Measurements from ENCODE around the gene SPAG16. TPM values are rescaled to one million over a fixed set of nuclear protein-coding genes. Genes with fewer than 3 reads are reported as not detected.

The SPAG16 gene
- total RNA-seq, 1 experiment from 2014 or later: 16.0 TPM

DNA sequence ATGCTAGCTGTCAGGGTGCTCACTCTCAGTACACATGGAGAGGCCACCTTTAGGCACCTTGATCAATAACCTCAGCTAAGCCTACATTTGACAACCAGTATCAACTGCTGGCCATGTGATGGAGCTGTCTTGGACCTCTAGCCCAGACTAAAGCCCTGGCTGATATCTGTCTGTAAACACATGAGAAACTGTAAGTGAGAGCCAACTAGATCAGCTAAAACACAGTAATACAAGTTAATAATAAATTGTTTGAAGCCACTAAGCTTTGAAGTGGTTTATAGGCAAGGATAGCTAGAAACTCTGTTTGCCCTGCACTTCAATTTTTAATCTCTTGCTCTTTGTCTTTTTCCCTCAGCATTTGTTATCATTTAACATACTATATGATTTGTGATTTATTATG, 407.1 kb downstream of the SPAG16 start:
- Mint-ChIP-seq H3K36me3 (peaks cover 17% of the 10 kb centered on the region), H3K4me3 (no peak overlapping the region), H3K4me1 (peaks cover 41% of the 10 kb centered on the region), H3K27ac (no peak overlapping the region), H3K27me3 (ENCODE audit: low read depth) (peaks cover 3% of the 10 kb centered on the region; the same call in 1 of the 2 replicates), H3K9me3 (peaks cover 20% of the 10 kb centered on the region)
- POLR2A ChIA-PET: no interaction called here
- no peak for DNase-seq (ENCODE audit: low spot score)
- ATAC-seq: no peak
- CTCF ChIA-PET: no interaction called here
- TF ChIP-seq FOXP1 (CRISPR knock-in tag; IDR thresholded peaks at IDR 0.05; ENCODE audit: borderline replicate concordance) (no peak), ZNF138 (CRISPR knock-in tag; conservative IDR thresholded peaks at IDR 0.05) (no peak), IRF2 (CRISPR knock-in tag; IDR thresholded peaks at IDR 0.05; ENCODE audit: borderline replicate concordance, low read depth) (no peak), ATF1 (CRISPR knock-in tag; IDR thresholded peaks at IDR 0.05) (no peak), TEAD1 (CRISPR knock-in tag; IDR thresholded peaks at IDR 0.05) (no peak), E2F1 (CRISPR knock-in tag; IDR thresholded peaks at IDR 0.05) (no peak), KAT7 (CRISPR knock-in tag; IDR thresholded peaks at IDR 0.05; ENCODE audit: borderline replicate concordance) (no peak), TP53 (CRISPR knock-in tag; IDR thresholded peaks at IDR 0.05) (no peak), MAX (CRISPR knock-in tag; IDR thresholded peaks at IDR 0.05) (no peak), AR (CRISPR knock-in tag; IDR thresholded peaks at IDR 0.05) (no peak)
- TF ChIP-seq, protein P1, sequence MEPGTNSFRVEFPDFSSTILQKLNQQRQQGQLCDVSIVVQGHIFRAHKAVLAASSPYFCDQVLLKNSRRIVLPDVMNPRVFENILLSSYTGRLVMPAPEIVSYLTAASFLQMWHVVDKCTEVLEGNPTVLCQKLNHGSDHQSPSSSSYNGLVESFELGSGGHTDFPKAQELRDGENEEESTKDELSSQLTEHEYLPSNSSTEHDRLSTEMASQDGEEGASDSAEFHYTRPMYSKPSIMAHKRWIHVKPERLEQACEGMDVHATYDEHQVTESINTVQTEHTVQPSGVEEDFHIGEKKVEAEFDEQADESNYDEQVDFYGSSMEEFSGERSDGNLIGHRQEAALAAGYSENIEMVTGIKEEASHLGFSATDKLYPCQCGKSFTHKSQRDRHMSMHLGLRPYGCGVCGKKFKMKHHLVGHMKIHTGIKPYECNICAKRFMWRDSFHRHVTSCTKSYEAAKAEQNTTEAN (CRISPR knock-in tag; IDR thresholded peaks at IDR 0.05): no peak
- TF ChIP-seq, protein P2, sequence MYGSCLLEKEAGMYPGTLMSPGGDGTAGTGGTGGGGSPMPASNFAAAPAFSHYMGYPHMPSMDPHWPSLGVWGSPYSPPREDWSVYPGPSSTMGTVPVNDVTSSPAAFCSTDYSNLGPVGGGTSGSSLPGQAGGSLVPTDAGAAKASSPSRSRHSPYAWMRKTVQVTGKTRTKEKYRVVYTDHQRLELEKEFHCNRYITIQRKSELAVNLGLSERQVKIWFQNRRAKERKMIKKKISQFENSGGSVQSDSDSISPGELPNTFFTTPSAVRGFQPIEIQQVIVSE (CRISPR knock-in tag; IDR thresholded peaks at IDR 0.05; ENCODE audit: borderline replicate concordance): no peak
- TF ChIP-seq, protein P3, sequence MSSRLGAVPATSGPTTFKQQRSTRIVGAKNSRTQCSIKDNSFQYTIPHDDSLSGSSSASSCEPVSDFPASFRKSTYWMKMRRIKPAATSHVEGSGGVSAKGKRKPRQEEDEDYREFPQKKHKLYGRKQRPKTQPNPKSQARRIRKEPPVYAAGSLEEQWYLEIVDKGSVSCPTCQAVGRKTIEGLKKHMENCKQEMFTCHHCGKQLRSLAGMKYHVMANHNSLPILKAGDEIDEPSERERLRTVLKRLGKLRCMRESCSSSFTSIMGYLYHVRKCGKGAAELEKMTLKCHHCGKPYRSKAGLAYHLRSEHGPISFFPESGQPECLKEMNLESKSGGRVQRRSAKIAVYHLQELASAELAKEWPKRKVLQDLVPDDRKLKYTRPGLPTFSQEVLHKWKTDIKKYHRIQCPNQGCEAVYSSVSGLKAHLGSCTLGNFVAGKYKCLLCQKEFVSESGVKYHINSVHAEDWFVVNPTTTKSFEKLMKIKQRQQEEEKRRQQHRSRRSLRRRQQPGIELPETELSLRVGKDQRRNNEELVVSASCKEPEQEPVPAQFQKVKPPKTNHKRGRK (CRISPR knock-in tag; IDR thresholded peaks at IDR 0.05; ENCODE audit: borderline replicate concordance): no peak
- TF ChIP-seq, protein P4, sequence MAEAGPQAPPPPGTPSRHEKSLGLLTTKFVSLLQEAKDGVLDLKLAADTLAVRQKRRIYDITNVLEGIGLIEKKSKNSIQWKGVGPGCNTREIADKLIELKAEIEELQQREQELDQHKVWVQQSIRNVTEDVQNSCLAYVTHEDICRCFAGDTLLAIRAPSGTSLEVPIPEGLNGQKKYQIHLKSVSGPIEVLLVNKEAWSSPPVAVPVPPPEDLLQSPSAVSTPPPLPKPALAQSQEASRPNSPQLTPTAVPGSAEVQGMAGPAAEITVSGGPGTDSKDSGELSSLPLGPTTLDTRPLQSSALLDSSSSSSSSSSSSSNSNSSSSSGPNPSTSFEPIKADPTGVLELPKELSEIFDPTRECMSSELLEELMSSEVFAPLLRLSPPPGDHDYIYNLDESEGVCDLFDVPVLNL (CRISPR knock-in tag; IDR thresholded peaks at IDR 0.05; ENCODE audit: borderline replicate concordance, low read depth): no peak

DNA sequence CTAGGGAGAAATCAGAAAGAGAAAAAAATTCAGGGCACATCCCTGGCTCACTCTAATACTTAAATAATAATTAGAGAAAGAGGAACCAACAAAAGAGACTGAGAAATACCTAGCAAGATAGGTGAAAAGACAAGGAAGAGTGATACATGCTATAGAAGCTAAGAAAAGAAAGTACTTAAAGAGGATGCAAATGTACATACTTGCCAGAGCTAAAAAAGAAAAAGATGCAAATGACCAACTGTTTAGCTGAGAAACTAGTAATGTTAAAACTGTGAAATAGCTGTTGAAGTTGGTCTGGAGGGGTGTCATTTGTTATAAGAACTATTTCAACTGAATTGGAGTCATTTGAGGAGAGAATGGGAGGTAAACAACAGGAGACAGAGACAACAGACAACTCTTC, 412.2 kb downstream of the SPAG16 start:
- H3K4me1 Mint-ChIP-seq: no peaks in the 10 kb centered on the region
- ChIA-PET POLR2A (no interaction called here), CTCF (no interaction called here)
- ATAC-seq (no peak), DNase-seq (ENCODE audit: low spot score) (no peak)
- no peak overlapping the region for H3K4me3 Mint-ChIP-seq
- H3K27ac Mint-ChIP-seq: no peak overlapping the region
- peaks cover 18% of the 10 kb centered on the region for H3K36me3 Mint-ChIP-seq
- H3K9me3 Mint-ChIP-seq: peaks cover 9% of the 10 kb centered on the region
- no peaks in the 10 kb centered on the region for H3K27me3 Mint-ChIP-seq (ENCODE audit: low read depth)
- no peak for TF ChIP-seq MLX (CRISPR knock-in tag; IDR thresholded peaks at IDR 0.05)
- TF ChIP-seq JAZF1 (CRISPR knock-in tag; IDR thresholded peaks at IDR 0.05): no peak
- no peak for TF ChIP-seq ATF2 (CRISPR knock-in tag; IDR thresholded peaks at IDR 0.05; ENCODE audit: borderline replicate concordance, low read depth)
- TF ChIP-seq, protein P5, sequence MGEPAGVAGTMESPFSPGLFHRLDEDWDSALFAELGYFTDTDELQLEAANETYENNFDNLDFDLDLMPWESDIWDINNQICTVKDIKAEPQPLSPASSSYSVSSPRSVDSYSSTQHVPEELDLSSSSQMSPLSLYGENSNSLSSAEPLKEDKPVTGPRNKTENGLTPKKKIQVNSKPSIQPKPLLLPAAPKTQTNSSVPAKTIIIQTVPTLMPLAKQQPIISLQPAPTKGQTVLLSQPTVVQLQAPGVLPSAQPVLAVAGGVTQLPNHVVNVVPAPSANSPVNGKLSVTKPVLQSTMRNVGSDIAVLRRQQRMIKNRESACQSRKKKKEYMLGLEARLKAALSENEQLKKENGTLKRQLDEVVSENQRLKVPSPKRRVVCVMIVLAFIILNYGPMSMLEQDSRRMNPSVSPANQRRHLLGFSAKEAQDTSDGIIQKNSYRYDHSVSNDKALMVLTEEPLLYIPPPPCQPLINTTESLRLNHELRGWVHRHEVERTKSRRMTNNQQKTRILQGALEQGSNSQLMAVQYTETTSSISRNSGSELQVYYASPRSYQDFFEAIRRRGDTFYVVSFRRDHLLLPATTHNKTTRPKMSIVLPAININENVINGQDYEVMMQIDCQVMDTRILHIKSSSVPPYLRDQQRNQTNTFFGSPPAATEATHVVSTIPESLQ (CRISPR knock-in tag; IDR thresholded peaks at IDR 0.05): no peak
- no peak for TF ChIP-seq NR1H2 (CRISPR knock-in tag; IDR thresholded peaks at IDR 0.05)
